ENCODE results near the gene IMMP2L. TPM values are rescaled to one million over a fixed set of nuclear protein-coding genes. Genes with fewer than 3 reads are reported as not detected.

Gene IMMP2L
- total and polyA plus RNA-seq, 2 of the 4 experiments (the other 2 are of a cell fraction), result 5.8 to 9.3 TPM

- no peak overlapping the region for H3K18ac ChIP-seq (ENCODE audit: low read depth, low read length)
- no CpG with 5 or more reads among the region's 1 CpG for WGBS, 2 experiments (ENCODE audit: extremely low coverage in 2 of 2, insufficient read length in 1 of 2)
Observed at GRCh38 chr7:111558991-111559390, 3.3 kb downstream of the IMMP2L start.

More at GRCh38 chr7:111558991-111559390, 3.3 kb downstream of the IMMP2L start:
- no peak for TF ChIP-seq ELK1 (IDR thresholded peaks at IDR 0.05; ENCODE audit: borderline replicate concordance, low read depth, low read length)
- TF ChIP-seq RAD21 (IDR thresholded peaks at IDR 0.05; ENCODE audit: low read length), result no peak
- TF ChIP-seq MAFK (IDR thresholded peaks at IDR 0.05; ENCODE audit: low read depth, low read length), result no peak
- TF ChIP-seq FOS (IDR thresholded peaks at IDR 0.05; ENCODE audit: low read depth, low read length), result no peak
- TF ChIP-seq RCOR1 (IDR thresholded peaks at IDR 0.05; ENCODE audit: insufficient replicate concordance, low read length), result no peak
- no peak for TF ChIP-seq BHLHE40 (IDR thresholded peaks at IDR 0.05; ENCODE audit: low read depth, low read length)
- H2BK120ac ChIP-seq (ENCODE audit: low read depth, low read length), result no peak overlapping the region
- intact Hi-C loops (cut with micrococcal nuclease), result no loop called here
- H4K91ac ChIP-seq (ENCODE audit: insufficient read depth, low read depth, low read length), result no peak overlapping the region
- no peaks in the 10 kb centered on the region for H4K20me1 ChIP-seq (ENCODE audit: insufficient read depth, low read length)
- H3K56ac ChIP-seq (ENCODE audit: extremely low read depth, insufficient read depth, low read length), result no peak overlapping the region
- DNase-seq (peak; percentile 40), ATAC-seq (ENCODE audit: low read depth) (no peak)
- H4K5ac ChIP-seq (ENCODE audit: low read depth, low read length), result no peak overlapping the region
- H3K9me1 ChIP-seq (ENCODE audit: insufficient read depth, low read length), result no peaks in the 10 kb centered on the region
- H2BK5ac ChIP-seq (ENCODE audit: low read depth, low read length, poor library complexity, severe bottlenecking), result no peak overlapping the region
- H3K9ac ChIP-seq (ENCODE audit: low read depth, low read length), result no peak overlapping the region
- H3K4me1 ChIP-seq (ENCODE audit: control insufficient read depth, insufficient read depth, low read length), result peaks cover 4% of the 10 kb centered on the region; the same call in 1 of the 2 replicates
- no TSS peak for BruUV-seq (replicated peaks)
- H3K4ac ChIP-seq (ENCODE audit: low read depth, low read length), result no peak overlapping the region
- no peaks in the 10 kb centered on the region for H3K27me3 ChIP-seq (ENCODE audit: control insufficient read depth, insufficient read depth, low read length)
- ChIA-PET POLR2A (ENCODE audit: unreplicated experiment) (no interaction called here), CTCF (interaction anchor here (1.0 kb wide), 1 partner anchor 15 kb away, joined by 3 read pairs; no protein-coding TSS in a partner anchor)
- no peak overlapping the region for H3K4me2 ChIP-seq (ENCODE audit: low read depth, low read length)
- in situ Hi-C loops (cut with MboI; ENCODE audit: low sequenced_read_pairs), result no loop called here
- H2BK15ac ChIP-seq (ENCODE audit: low read depth, low read length), result no peak overlapping the region
- no peak overlapping the region for H3K4me3 ChIP-seq (ENCODE audit: insufficient read depth, low read depth, low read length)
- H3K23ac ChIP-seq (ENCODE audit: low read depth, low read length), result no peak overlapping the region
- no peak overlapping the region for H3K27ac ChIP-seq (ENCODE audit: insufficient read depth, low read length)
- H2AK9ac ChIP-seq (replicated peaks; ENCODE audit: low read depth, low read length, poor library complexity), result no peak overlapping the region
- H2BK20ac ChIP-seq (ENCODE audit: low read depth, low read length), result no peak overlapping the region
- H2AK5ac ChIP-seq (ENCODE audit: low read depth, low read length), result no peak overlapping the region
- no peak overlapping the region for H3K14ac ChIP-seq (replicated peaks; ENCODE audit: low read depth, low read length)
- H2AFZ ChIP-seq (replicated peaks; ENCODE audit: low read length, poor library complexity), result no peak overlapping the region
- dilution Hi-C loops (cut with HindIII; ENCODE audit: low sequenced_read_pairs, unreplicated experiment), result no loop called here
- H3K79me1 ChIP-seq (ENCODE audit: low read depth in 1 of 2, low read length in 2 of 2), result peaks cover 3 to 6% of the 10 kb centered on the region in 2 experiments; a peak in 3 of 4 replicates
- H3K36me3 ChIP-seq (ENCODE audit: control insufficient read depth, insufficient read depth, low read length), result peaks cover 1% of the 10 kb centered on the region; the same call in 1 of the 2 replicates
- no peaks in the 10 kb centered on the region for H3K9me3 ChIP-seq (ENCODE audit: control insufficient read depth, insufficient read depth, low read length)
- no peak overlapping the region for H4K8ac ChIP-seq (ENCODE audit: low read depth in 2 of 2, low read length in 2 of 2)
